Tibial nerve (tissue), 3 donors: ENCODE measurements around the gene KCNK18.

Experiments used
- CTCF ChIP-seq, 5 experiments: fragments of 200-600 bp in 3 of 5; fragments of 450-650 bp in 2 of 5; sonication (generic) in 3 of 5; IDR thresholded peaks; one replicate each; pipeline ENCODE4 v1.5.1; 2016 to 2019; ENCODE audit warnings: antibody characterized with exemption in 5 of 5, mild to moderate bottlenecking in 3 of 5, moderate library complexity in 2 of 5
- POLR2A ChIP-seq, 2 donors: fragments of 450-650 bp; IDR thresholded peaks; one replicate each; pipeline ENCODE4 v1.6.1; 2017; ENCODE audit warnings: antibody characterized with exemption in 2 of 2, mild to moderate bottlenecking in 2 of 2, moderate library complexity in 2 of 2

DNA sequence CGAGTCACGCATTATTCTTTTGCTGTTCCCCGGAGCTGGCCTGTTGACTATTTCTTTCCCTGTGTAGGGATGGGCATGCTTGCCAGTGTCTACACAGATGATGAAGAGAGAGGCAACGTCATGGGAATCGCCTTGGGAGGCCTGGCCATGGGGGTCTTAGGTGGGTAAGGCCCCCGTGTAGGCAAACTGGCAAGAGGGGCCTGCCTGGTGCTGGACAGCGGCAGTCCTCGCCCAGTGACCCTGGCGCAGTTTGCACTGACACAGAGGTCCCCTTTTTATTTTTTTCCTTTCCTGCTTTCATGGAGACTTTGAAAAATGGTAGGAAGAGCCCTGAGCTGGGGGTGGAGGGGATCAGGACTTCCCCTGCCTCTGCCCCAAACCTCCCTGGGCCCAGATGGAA lies 57.0 kb downstream of the KCNK18 start:
- no peak for TF ChIP-seq CTCF (IDR thresholded peaks at IDR 0.05)
- TF ChIP-seq POLR2A (IDR thresholded peaks at IDR 0.05) = no peak
